PC-3 (cell line): ENCODE data around the gene KLHL36.

Source experiments
- EZH2 ChIP-seq: fragments of 300-600 bp; sonication (generic); IDR thresholded peaks from one replicate; pipeline ENCODE4 v1.6.1; 2017; ENCODE audit warnings: antibody characterized with exemption, mild to moderate bottlenecking, low read length; ENCODE audit not compliant: unreplicated experiment
- EZH2phosphoT487 ChIP-seq: fragments of 300-600 bp; sonication (generic); IDR thresholded peaks from 2 replicates; pipeline ENCODE4 v1.6.1; 2018; ENCODE audit warnings: mild to moderate bottlenecking, antibody characterized with exemption, low read length, borderline replicate concordance
- TF ChIP-seq, protein P1 (sequence below): fragments of 300-600 bp; sonication (generic); conservative IDR thresholded peaks from 2 replicates; pipeline ENCODE4 v1.5.1; 2017; ENCODE audit warnings: antibody characterized with exemption, low read depth, mild to moderate bottlenecking, low read length

DNA sequence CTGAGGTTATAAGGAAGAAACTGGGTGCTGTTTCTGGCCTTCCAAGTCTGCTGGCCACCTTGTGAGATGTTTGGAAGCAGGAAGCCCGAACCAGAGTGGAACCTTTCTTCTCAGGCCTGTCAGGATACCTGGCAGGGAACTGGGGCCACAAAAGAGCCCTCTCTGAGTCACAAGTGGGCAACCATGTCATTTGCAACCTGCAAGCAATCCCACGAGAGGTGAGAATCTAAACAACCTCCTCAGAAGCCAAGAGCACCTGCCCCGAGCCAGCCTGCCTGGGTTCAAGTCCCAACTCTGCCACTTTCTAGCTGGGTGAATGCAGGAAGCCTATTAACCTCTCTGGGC is 33.7 kb upstream of the KLHL36 start:
- TF ChIP-seq, protein P1, sequence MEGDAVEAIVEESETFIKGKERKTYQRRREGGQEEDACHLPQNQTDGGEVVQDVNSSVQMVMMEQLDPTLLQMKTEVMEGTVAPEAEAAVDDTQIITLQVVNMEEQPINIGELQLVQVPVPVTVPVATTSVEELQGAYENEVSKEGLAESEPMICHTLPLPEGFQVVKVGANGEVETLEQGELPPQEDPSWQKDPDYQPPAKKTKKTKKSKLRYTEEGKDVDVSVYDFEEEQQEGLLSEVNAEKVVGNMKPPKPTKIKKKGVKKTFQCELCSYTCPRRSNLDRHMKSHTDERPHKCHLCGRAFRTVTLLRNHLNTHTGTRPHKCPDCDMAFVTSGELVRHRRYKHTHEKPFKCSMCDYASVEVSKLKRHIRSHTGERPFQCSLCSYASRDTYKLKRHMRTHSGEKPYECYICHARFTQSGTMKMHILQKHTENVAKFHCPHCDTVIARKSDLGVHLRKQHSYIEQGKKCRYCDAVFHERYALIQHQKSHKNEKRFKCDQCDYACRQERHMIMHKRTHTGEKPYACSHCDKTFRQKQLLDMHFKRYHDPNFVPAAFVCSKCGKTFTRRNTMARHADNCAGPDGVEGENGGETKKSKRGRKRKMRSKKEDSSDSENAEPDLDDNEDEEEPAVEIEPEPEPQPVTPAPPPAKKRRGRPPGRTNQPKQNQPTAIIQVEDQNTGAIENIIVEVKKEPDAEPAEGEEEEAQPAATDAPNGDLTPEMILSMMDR = no peak
- TF ChIP-seq EZH2phosphoT487 = no peak
- no peak for TF ChIP-seq EZH2
